ENCODE measurements around the gene CNTNAP2. TPM values are rescaled to one million over a fixed set of nuclear protein-coding genes. Genes with fewer than 3 reads are reported as not detected.

Gene CNTNAP2
- total and polyA plus RNA-seq, 2 of the 8 experiments (the other 6 are each of a cell fraction or from before 2014, with no cell fraction given), result 27.9 to 71.0 TPM

DNA sequence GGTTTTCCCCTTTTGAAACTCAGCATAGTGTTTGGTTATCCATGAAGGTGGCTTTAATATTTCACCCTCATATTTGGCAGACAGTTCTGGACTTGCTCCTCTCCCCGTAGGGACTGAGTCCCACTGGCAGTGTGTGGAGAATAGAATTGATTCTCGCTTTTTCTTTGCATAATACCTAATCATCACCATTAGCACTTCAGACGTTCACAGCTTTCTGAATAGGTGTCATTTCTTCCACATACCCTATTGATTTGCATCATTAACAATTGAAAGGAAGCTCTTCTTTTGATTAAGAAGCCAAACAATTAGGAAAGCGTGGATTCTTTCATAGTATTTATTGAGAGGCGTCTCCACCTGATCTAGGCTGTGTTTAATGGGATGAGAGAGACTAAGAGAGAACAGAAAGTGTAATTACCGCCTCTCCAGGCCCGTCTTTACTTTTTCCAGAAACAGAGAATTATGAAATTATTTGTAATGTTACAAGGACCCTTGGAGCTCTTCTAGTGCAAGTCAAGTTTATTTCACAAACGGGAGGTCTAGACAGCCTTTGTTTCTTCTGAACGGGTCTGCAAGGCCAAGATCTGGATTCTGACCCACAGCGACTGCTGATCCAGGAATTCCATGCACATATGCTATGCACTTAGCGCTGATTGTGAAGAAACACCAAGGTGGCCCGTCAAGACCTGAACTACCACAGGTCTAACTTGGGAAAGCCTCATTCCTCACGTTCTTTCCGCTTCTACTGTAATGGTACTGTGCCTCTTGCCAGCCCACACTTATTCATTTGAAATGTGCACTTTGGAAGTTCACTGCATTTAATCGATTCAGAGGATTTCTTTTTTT is 2224.1 kb downstream of the CNTNAP2 start:
- peak overlapping the region; percentile 85 for H3K4ac ChIP-seq (replicated peaks; ENCODE audit: insufficient read length, low read depth, low read length)
- ChIA-PET POLR2A (ENCODE audit: partially characterized antibody) (interaction anchor here (0.6 to 1.7 kb wide), 6 partner anchors 8 to 60 kb away, joined by 3 to 5 read pairs (median 3); no protein-coding TSS in a partner anchor), CTCF (ENCODE audit: partially characterized antibody) (interaction anchor here (0.7 to 2.1 kb wide), 2 partner anchors 76 to 131 kb away, joined by 6 to 7 read pairs; no protein-coding TSS in a partner anchor)
- H3K4me2 ChIP-seq (ENCODE audit: insufficient read depth in 1 of 2, low read depth in 2 of 2, low read length in 2 of 2), result peak overlapping the region; percentile 78
- H2BK15ac ChIP-seq (ENCODE audit: low read length), result no peak overlapping the region
- TF ChIP-seq TEAD4 (IDR thresholded peaks at IDR 0.05; ENCODE audit: low read depth, low read length) (0 out of 2 replicates have a peak, but pooled peaks have one; percentile 26), JUND (IDR thresholded peaks at IDR 0.05; ENCODE audit: low read length) (no peak)
- peaks cover 0 to 10% (median 1%) of the 10 kb centered on the region in 4 experiments; a peak in 2 of 8 replicates for H3K36me3 ChIP-seq (ENCODE audit: control insufficient read depth in 2 of 4, insufficient read depth in 4 of 4, low read length in 3 of 4)
- H2BK120ac ChIP-seq (replicated peaks; ENCODE audit: low read depth, low read length), result peak overlapping the region; percentile 85
- no peak overlapping the region for H2BK12ac ChIP-seq (ENCODE audit: low read depth, low read length)
- H3K23me2 ChIP-seq (ENCODE audit: low read depth, low read length), result peaks cover 10% of the 10 kb centered on the region
- no peak overlapping the region for H3K27ac ChIP-seq (ENCODE audit: low read depth, low read length)
- no peak for DNase-seq (ENCODE audit: low read depth in 1 of 2, low spot score in 2 of 2)
- peak overlapping the region in 3 of 4 experiments; percentile 24 to 69 (median 55); a peak in 4 of 7 replicates for H3K9ac ChIP-seq (replicated peaks in 1 of 4; ENCODE audit: extremely low read depth in 1 of 4, low read depth in 3 of 4, low read length in 3 of 4)
- H3K79me2 ChIP-seq (ENCODE audit: control insufficient read depth in 1 of 2, insufficient read depth in 2 of 2, low read length in 2 of 2), result peaks cover 0 to 53% of the 10 kb centered on the region in 2 experiments; a peak in 3 of 4 replicates
- H2BK20ac ChIP-seq (ENCODE audit: low read length), result no peak overlapping the region
- no peak overlapping the region; the same call in 1 of the 2 replicates for H3K18ac ChIP-seq (ENCODE audit: extremely low read depth, low read length)
- peak; percentile 57 for FAIRE-seq
- no peak overlapping the region for H4K8ac ChIP-seq (ENCODE audit: extremely low read depth, insufficient read depth, low read length)
- H3K27me3 ChIP-seq (replicated peaks in 1 of 4; ENCODE audit: control insufficient read depth in 3 of 4, extremely low read depth in 1 of 4, insufficient read depth in 3 of 4, low read length in 3 of 4), result no peaks in the 10 kb centered on the region
- no peak overlapping the region for H3K23ac ChIP-seq (ENCODE audit: insufficient read length)
- peak overlapping the region; percentile 74 to 93 (median 75) for H3K4me3 ChIP-seq (ENCODE audit: extremely low read depth in 1 of 4, insufficient read depth in 2 of 4, low read depth in 3 of 4, low read length in 4 of 4)
- no peaks in the 10 kb centered on the region for H3K9me3 ChIP-seq (ENCODE audit: insufficient read depth in 2 of 2, low read depth in 1 of 2, low read length in 1 of 2)
- no peak overlapping the region for H4K91ac ChIP-seq (replicated peaks; ENCODE audit: insufficient read length, low read length)
- H4K5ac ChIP-seq (ENCODE audit: insufficient read length, low read depth, low read length), result no peak overlapping the region
- H3K79me1 ChIP-seq (ENCODE audit: low read depth, low read length), result peaks cover 2% of the 10 kb centered on the region; the same call in 1 of the 2 replicates
- WGBS, 2 experiments (ENCODE audit: extremely low coverage in 1 of 2, insufficient coverage in 1 of 2, insufficient read length in 1 of 2, insufficient replicate concordance in 2 of 2, low coverage in 1 of 2, low lambda C conversion rate in 2 of 2, missing lambda C conversion rate in 1 of 2), result 18% methylated on average over 15 of the region's 15 CpGs; no CpG with 5 or more reads in 1 of the 2 experiments
- no peak overlapping the region for H3K56ac ChIP-seq (replicated peaks; ENCODE audit: insufficient read length, low read depth, low read length)
- no peaks in the 10 kb centered on the region for H4K20me1 ChIP-seq (replicated peaks in 1 of 2; ENCODE audit: control insufficient read depth in 1 of 2, insufficient read depth in 2 of 2, low read length in 2 of 2)
- H2AFZ ChIP-seq (ENCODE audit: low read length), result no peak overlapping the region
- H3K14ac ChIP-seq (ENCODE audit: insufficient read length), result no peak overlapping the region
- peaks cover 2 to 29% (median 22%) of the 10 kb centered on the region in 4 experiments; a peak in 5 of 7 replicates for H3K4me1 ChIP-seq (replicated peaks in 1 of 4; ENCODE audit: control insufficient read depth in 3 of 4, insufficient read depth in 4 of 4, low read length in 3 of 4)
- no peak overlapping the region; the same call in 1 of the 2 replicates for H2BK5ac ChIP-seq (ENCODE audit: low read depth, low read length)
- H2AK5ac ChIP-seq (ENCODE audit: low read depth, low read length), result no peak overlapping the region
